ENCODE results near the gene TBL1X.

Gene TBL1X

GRCh38 chrX:9597361-9598035 is 132.6 kb downstream of the TBL1X start:
- TF ChIP-seq POLR2AphosphoS5 (IDR thresholded peaks at IDR 0.05; ENCODE audit: low read depth, low read length) (no peak), REST (IDR thresholded peaks at IDR 0.05; ENCODE audit: insufficient read depth in 1 of 2, low read depth in 2 of 2, low read length in 2 of 2) (no peak), SIN3A (IDR thresholded peaks at IDR 0.05; ENCODE audit: borderline replicate concordance, insufficient read depth, low read length) (no peak), TAF1 (IDR thresholded peaks at IDR 0.05; ENCODE audit: borderline replicate concordance, insufficient read depth, low read length) (no peak), FOXP2 (optimal IDR thresholded peaks at IDR 0.05; ENCODE audit: borderline replicate concordance, extremely low read depth, extremely low read length, insufficient read depth) (no peak)

DNA sequence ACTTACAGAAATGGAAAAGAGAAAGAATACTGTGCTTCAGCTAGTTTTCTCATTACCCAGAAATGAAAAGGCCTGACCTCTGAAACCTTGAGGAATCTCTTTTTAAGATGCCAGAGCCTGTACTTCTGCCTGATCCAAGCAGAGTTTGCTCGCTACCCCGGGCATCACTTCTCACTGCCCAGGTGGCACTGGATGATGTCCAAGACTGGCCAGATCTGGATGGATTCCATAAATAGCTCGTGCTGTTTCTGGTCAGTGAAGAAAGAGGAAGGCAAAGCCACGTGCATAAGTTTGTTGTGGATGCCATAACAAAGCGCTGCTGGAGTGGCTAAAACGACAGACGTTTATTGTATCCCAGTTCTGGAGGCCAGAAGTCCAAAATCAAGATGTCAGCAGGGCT is 133.5 kb downstream of the TBL1X start:
- TF ChIP-seq POLR2AphosphoS5 (IDR thresholded peaks at IDR 0.05; ENCODE audit: low read depth, low read length) (no peak), TAF1 (IDR thresholded peaks at IDR 0.05; ENCODE audit: borderline replicate concordance, insufficient read depth, low read length) (no peak)

DNA sequence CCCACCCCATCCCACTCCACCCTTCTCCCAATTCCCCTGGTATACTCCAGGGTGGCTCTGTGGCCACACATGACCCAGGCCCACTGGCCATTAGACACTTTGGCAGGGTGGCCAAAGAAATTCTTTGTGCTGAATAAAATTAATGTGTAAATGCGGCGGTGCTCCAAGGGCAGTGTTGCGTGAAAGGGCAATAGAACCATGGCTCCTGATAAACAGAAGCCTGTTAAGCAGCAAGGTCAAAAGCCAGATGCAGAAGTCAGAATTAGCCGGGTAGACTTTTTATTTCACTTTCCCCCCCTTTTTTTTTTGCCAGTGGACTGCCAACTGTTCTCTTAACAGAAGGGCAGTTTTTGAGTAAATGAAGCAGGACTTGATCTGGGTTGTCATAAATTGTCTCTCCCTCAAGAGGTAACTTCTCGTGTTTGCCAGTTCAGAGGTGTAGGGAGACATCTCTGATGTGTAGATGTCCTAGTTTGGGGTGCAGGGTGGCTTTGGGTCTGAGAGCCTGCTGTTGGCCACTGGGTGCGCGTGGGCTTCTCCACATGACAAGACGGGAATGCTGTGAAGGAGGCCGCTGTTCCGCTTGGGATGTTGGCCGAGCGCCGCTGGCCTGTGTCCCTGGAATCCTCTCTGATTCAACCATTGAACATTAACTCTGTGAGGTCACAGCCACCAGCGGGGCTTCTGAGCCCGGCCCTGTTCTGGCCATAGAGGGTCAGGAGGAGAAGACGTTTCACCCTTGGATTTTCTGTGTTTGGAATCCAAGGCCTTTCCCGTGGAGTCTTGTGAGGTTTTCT is 139.5 kb downstream of the TBL1X start:
- TF ChIP-seq SIN3A (IDR thresholded peaks at IDR 0.05; ENCODE audit: borderline replicate concordance, insufficient read depth, low read length) (no peak), TAF1 (IDR thresholded peaks at IDR 0.05; ENCODE audit: borderline replicate concordance, insufficient read depth, low read length) (no peak), POLR2AphosphoS5 (IDR thresholded peaks at IDR 0.05; ENCODE audit: low read depth, low read length) (no peak), FOXP2 (optimal IDR thresholded peaks at IDR 0.05; ENCODE audit: borderline replicate concordance, extremely low read depth, extremely low read length, insufficient read depth) (no peak), REST (IDR thresholded peaks at IDR 0.05; ENCODE audit: insufficient read depth in 1 of 2, low read depth in 2 of 2, low read length in 2 of 2) (no peak)

- TF ChIP-seq POLR2AphosphoS5 (IDR thresholded peaks at IDR 0.05; ENCODE audit: low read depth, low read length) (no peak), FOXP2 (optimal IDR thresholded peaks at IDR 0.05; ENCODE audit: borderline replicate concordance, extremely low read depth, extremely low read length, insufficient read depth) (no peak), SIN3A (IDR thresholded peaks at IDR 0.05; ENCODE audit: borderline replicate concordance, insufficient read depth, low read length) (no peak), TAF1 (IDR thresholded peaks at IDR 0.05; ENCODE audit: borderline replicate concordance, insufficient read depth, low read length) (no peak), REST (IDR thresholded peaks at IDR 0.05; ENCODE audit: insufficient read depth in 1 of 2, low read depth in 2 of 2, low read length in 2 of 2) (no peak)
Observed at GRCh38 chrX:9604908-9605306, 140.0 kb downstream of the TBL1X start.

- TF ChIP-seq SIN3A (IDR thresholded peaks at IDR 0.05; ENCODE audit: borderline replicate concordance, insufficient read depth, low read length) (no peak), TAF1 (IDR thresholded peaks at IDR 0.05; ENCODE audit: borderline replicate concordance, insufficient read depth, low read length) (no peak), POLR2AphosphoS5 (IDR thresholded peaks at IDR 0.05; ENCODE audit: low read depth, low read length) (no peak), FOXP2 (optimal IDR thresholded peaks at IDR 0.05; ENCODE audit: borderline replicate concordance, extremely low read depth, extremely low read length, insufficient read depth) (no peak), REST (IDR thresholded peaks at IDR 0.05; ENCODE audit: insufficient read depth in 1 of 2, low read depth in 2 of 2, low read length in 2 of 2) (no peak)
Observed at GRCh38 chrX:9605484-9605883, 140.6 kb downstream of the TBL1X start.
